ENCODE measurements around the gene RBM44. TPM values are rescaled to one million over a fixed set of nuclear protein-coding genes. Genes with fewer than 3 reads are reported as not detected.

Gene RBM44
- total RNA-seq, 2 donors from 2014 or later = 1.6 to 7.1 TPM

DNA sequence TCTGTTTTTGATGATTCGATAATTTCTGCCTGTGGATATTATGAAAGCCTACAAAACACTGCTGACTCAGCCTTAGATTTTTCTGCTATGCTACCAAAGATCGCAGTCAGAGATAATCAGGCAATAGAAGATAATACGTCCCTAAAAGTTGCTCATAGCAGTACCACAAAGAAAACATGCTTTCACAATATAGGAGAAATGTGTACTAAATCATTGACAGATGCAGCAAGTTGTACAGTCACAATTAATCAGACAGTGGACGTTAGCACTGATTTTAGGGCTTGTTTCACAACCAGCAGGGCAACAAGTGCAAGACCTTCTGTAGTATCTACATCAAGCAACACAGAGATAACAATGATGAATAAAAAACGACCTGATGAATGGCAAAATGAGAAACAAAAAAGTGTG, 19.5 kb downstream of the RBM44 start:
- TF ChIP-seq, protein P1, sequence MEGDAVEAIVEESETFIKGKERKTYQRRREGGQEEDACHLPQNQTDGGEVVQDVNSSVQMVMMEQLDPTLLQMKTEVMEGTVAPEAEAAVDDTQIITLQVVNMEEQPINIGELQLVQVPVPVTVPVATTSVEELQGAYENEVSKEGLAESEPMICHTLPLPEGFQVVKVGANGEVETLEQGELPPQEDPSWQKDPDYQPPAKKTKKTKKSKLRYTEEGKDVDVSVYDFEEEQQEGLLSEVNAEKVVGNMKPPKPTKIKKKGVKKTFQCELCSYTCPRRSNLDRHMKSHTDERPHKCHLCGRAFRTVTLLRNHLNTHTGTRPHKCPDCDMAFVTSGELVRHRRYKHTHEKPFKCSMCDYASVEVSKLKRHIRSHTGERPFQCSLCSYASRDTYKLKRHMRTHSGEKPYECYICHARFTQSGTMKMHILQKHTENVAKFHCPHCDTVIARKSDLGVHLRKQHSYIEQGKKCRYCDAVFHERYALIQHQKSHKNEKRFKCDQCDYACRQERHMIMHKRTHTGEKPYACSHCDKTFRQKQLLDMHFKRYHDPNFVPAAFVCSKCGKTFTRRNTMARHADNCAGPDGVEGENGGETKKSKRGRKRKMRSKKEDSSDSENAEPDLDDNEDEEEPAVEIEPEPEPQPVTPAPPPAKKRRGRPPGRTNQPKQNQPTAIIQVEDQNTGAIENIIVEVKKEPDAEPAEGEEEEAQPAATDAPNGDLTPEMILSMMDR (IDR thresholded peaks at IDR 0.05) = no peak
- no peak overlapping the region for H3K27ac ChIP-seq
- no peak overlapping the region for H3K4me3 ChIP-seq
- H3K27me3 ChIP-seq (replicated peaks; ENCODE audit: insufficient read depth) = no peaks in the 10 kb centered on the region
- DNase-seq (ENCODE audit: low spot score) (no peak), ATAC-seq (ENCODE audit: insufficient number of reproducible peaks, low FRiP score, low read depth) (no peak)
- H3K4me1 ChIP-seq (ENCODE audit: control insufficient read depth in 1 of 2, low read depth in 2 of 2) = no peaks in the 10 kb centered on the region
- H3K9me3 ChIP-seq = no peaks in the 10 kb centered on the region
- no peaks in the 10 kb centered on the region for H3K36me3 ChIP-seq

DNA sequence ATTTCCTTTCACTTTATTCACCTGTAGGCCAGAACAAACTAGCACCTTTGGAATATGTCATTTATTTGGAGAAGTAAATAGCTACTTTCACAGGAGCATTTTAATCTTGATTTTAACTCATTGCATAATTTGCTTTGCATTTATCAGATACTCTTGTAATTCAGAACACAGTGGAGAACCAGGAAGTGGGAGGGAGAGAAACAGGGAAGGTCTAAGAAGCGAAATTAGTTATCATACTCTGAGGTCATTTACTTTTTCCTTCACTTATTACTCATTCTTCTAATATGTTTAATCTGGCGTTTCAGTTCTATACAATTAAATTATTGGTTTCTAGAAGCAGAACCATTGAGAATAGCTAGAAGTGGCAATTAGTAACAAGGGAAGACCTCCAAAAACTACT, 20.7 kb downstream of the RBM44 start:
- H3K27ac ChIP-seq = no peak overlapping the region
- ATAC-seq (ENCODE audit: insufficient number of reproducible peaks, low FRiP score, low read depth) = no peak
- no peaks in the 10 kb centered on the region for H3K4me1 ChIP-seq (ENCODE audit: control insufficient read depth in 1 of 2, low read depth in 2 of 2)
- H3K9me3 ChIP-seq = no peaks in the 10 kb centered on the region
- no peaks in the 10 kb centered on the region for H3K27me3 ChIP-seq (replicated peaks; ENCODE audit: insufficient read depth)
- no peak overlapping the region for H3K4me3 ChIP-seq
- TF ChIP-seq, protein P1 (IDR thresholded peaks at IDR 0.05) = no peak
- DNase-seq (ENCODE audit: low spot score) = no peak
- no peaks in the 10 kb centered on the region for H3K36me3 ChIP-seq

DNA sequence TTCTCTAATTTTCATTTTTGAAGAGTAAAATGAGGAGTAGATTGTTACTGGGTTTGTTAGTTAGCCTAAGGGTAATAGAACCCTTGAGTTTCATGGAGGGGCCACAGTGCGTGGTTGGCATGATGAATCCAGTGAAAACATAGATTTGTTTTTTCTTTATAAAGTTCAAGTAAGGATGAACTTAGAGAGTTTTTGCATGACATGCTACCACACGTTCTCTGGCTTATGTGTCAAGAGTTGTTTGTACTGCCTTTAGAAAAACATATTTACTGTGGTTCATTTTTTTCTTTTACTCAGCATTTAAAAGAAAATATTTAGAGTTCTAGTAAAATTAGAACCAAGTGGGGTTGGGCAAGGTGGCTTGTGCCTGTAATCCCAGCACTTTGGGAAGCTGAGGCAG, 21.8 kb downstream of the RBM44 start:
- H3K36me3 ChIP-seq = no peaks in the 10 kb centered on the region
- no peaks in the 10 kb centered on the region for H3K9me3 ChIP-seq
- H3K4me1 ChIP-seq (ENCODE audit: control insufficient read depth in 1 of 2, low read depth in 2 of 2) = no peaks in the 10 kb centered on the region
- ATAC-seq (ENCODE audit: insufficient number of reproducible peaks, low FRiP score, low read depth) = no peak
- TF ChIP-seq, protein P1 (IDR thresholded peaks at IDR 0.05) = no peak
- DNase-seq (ENCODE audit: low spot score) = no peak
- H3K27ac ChIP-seq = no peak overlapping the region
- H3K27me3 ChIP-seq (replicated peaks; ENCODE audit: insufficient read depth) = no peaks in the 10 kb centered on the region
- H3K4me3 ChIP-seq = no peak overlapping the region

DNA sequence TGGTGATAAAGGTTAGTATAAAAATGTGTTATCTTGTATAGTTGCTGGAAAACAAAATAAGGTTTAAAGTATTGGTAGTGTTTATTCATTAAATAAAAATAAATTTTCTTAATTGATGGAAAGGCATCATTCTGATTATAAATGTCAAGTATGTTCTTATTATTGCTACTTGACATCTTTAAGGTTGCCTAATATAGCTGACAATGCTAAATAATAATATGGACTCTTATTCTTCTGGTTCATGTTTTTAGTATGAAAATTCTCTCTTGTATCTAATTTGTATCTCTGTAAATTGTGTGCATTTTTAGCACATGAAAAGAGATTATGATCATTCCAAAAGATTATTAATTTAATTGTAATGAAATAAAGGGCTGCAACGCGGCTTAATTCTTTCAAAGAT, 25.0 kb downstream of the RBM44 start:
- no peaks in the 10 kb centered on the region for H3K36me3 ChIP-seq
- TF ChIP-seq, protein P1 (IDR thresholded peaks at IDR 0.05) = no peak
- no peak overlapping the region for H3K27ac ChIP-seq
- no peaks in the 10 kb centered on the region for H3K4me1 ChIP-seq (ENCODE audit: control insufficient read depth in 1 of 2, low read depth in 2 of 2)
- no peak overlapping the region for H3K4me3 ChIP-seq
- DNase-seq (ENCODE audit: low spot score) = no peak
- no peak for ATAC-seq (ENCODE audit: insufficient number of reproducible peaks, low FRiP score, low read depth)
- H3K27me3 ChIP-seq (replicated peaks; ENCODE audit: insufficient read depth) = no peaks in the 10 kb centered on the region
- H3K9me3 ChIP-seq = no peaks in the 10 kb centered on the region

DNA sequence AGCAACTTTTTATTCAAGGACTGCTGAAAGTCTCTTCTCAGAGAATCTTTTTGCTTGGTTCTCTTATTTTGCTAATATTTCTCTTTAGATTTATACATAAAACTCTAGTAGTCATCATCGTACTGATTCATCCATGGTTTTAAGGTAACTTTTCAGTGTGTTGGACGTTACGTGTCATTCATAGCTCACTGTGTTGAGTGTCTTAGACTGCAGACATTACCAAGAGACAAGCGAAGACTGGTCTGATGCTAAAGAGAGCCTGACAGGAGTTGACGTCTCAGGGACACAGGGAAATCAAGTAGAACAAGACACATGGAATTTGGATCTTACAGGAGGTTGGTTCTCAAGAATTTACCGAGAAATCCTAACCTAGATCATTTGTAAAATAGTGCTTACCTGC, 25.5 kb downstream of the RBM44 start:
- DNase-seq (ENCODE audit: low spot score) = no peak
- TF ChIP-seq, protein P1 (IDR thresholded peaks at IDR 0.05) = no peak

More for the DNA sequence above, 25.5 kb downstream of the RBM44 start:
- H3K27ac ChIP-seq = no peak overlapping the region
- H3K4me3 ChIP-seq = no peak overlapping the region
- no peaks in the 10 kb centered on the region for H3K36me3 ChIP-seq
- no peak for ATAC-seq (ENCODE audit: insufficient number of reproducible peaks, low FRiP score, low read depth)
- no peaks in the 10 kb centered on the region for H3K27me3 ChIP-seq (replicated peaks; ENCODE audit: insufficient read depth)
- H3K9me3 ChIP-seq = no peaks in the 10 kb centered on the region
- H3K4me1 ChIP-seq (ENCODE audit: control insufficient read depth in 1 of 2, low read depth in 2 of 2) = no peaks in the 10 kb centered on the region

Data from thoracic aorta (tissue), 2 donors.